Measurements from ENCODE around the gene C12orf57.

The C12orf57 gene

DNA sequence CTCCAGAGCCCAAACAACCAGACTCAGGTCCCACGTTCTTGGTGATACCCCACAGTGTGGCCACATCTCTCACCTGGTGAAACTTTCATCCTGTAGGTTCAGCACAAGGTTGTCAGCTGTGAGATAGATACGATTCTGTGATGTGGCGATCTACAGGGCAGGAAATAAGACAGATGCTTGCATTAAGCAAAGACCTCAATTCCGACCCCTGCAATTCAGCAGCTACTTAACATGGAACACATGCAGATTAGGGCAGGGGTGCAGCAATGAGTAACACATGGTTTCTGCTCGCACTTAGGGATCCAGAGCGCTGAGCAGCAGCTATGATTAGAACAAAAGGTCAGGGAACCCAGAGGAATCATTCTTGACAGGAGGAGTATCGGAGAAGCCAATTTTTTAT is 22.5 kb downstream of the C12orf57 start:
- no peak for DNase-seq (ENCODE audit: low spot score in 2 of 2)
- Mint-ChIP-seq H3K27me3 (no peaks in the 10 kb centered on the region), H3K4me3 (no peak overlapping the region), H3K9me3 (no peaks in the 10 kb centered on the region), H3K36me3 (peaks cover 20% of the 10 kb centered on the region), H3K27ac (no peak overlapping the region), H3K4me1 (peaks cover 43% of the 10 kb centered on the region)
- ATAC-seq (ENCODE audit: low read depth), result no peak

DNA sequence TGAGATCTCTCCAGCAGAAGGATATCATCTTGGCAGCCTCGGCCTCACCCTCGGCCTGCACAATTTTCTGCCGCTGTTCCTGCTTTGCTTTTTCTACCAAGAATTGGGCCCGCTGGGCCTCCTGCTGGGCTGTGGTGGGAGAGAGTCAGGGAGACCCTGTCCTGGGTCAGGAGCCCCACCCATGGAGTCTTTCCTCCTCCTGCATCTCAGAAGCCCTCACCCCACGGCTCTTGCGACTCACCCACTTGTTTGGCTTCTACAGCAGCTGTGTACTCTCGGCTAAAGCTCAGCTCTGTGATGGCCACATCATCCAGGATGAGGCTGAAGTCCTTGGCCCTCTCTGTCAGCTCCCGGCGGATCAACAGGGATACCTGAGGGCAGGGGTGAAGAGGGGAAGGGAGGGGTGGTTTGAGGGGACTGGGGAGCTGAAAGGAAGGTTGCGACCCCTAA is 23.9 kb downstream of the C12orf57 start:
- Mint-ChIP-seq H3K9me3 (no peaks in the 10 kb centered on the region), H3K27ac (no peak overlapping the region), H3K4me1 (peaks cover 37% of the 10 kb centered on the region), H3K36me3 (peaks cover 19% of the 10 kb centered on the region), H3K4me3 (no peak overlapping the region), H3K27me3 (no peaks in the 10 kb centered on the region)
- ATAC-seq (ENCODE audit: low read depth) (no peak), DNase-seq (ENCODE audit: low spot score in 2 of 2) (no peak)

DNA sequence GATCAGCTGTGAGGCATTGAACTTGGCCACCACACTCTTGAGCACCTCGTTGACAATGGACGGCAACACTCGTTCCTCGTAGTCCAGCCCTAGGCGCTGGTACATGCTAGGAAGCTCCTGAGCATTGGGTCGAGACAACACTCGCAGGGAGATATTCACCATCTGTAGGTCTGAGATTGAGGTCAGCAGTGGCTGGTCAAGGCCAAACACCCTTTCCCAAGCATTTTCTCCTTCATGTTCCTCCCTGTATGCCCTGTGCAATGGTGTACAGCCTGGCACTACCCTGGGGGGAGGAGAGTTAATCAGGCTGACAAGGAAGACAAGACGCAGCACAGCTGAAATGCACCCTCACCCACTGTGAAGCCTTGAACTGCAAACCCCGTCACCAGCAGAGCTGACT is 24.6 kb downstream of the C12orf57 start:
- H3K27me3 Mint-ChIP-seq, result no peaks in the 10 kb centered on the region
- ATAC-seq (ENCODE audit: low read depth), result no peak
- no peak for DNase-seq (ENCODE audit: low spot score in 2 of 2)
- H3K36me3 Mint-ChIP-seq, result peaks cover 21% of the 10 kb centered on the region
- H3K27ac Mint-ChIP-seq, result peak overlapping the region; percentile 81
- H3K4me1 Mint-ChIP-seq, result peaks cover 36% of the 10 kb centered on the region
- H3K4me3 Mint-ChIP-seq, result peak overlapping the region; percentile 100
- no peaks in the 10 kb centered on the region for H3K9me3 Mint-ChIP-seq

DNA sequence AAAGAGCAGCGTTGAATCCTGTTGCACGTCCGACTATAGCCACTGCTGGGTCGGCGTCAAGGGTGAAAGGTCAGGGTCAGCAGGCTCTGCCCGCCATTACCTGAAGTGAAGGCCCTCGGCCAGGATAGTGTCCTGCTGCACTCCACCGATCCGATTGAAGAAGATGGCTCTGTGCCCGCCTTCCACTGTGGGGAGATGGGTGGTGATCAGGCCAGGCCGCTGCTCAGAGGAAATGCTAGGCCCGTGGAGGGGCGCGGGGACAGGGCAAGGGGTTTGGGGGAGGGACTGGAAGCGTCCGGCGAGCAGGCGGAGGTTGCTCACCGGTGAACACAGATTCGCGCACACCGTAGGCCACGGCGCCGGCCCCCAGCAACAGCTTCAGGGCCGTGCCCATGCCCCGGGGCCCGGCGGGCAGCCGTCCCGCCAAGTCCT is 26.3 kb downstream of the C12orf57 start:
- peak overlapping the region; percentile 98 for H3K27ac Mint-ChIP-seq
- H3K27me3 Mint-ChIP-seq, result no peaks in the 10 kb centered on the region
- peak overlapping the region; percentile 100 for H3K4me3 Mint-ChIP-seq
- ATAC-seq (ENCODE audit: low read depth) (no peak), DNase-seq (ENCODE audit: low spot score in 2 of 2) (no peak)
- no peaks in the 10 kb centered on the region for H3K9me3 Mint-ChIP-seq
- peaks cover 25% of the 10 kb centered on the region for H3K4me1 Mint-ChIP-seq
- peaks cover 23% of the 10 kb centered on the region for H3K36me3 Mint-ChIP-seq

DNA sequence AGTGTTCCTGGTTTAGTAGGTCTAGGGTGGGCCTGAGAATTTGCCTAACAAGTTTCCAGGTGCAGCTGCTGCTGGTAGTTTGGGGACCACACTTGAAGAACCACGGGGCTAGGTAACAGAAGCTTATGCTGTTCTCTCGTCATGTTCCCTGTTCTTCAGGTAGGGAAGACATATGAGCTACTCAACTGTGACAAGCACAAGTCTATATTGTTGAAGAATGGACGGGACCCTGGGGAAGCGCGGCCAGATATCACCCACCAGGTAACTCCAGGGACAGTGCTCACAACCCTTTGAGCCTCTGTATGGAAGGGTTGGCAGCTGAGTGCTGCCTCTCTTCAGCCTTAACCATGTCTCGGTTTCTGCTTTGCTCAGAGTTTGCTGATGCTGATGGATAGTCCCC is 30.4 kb downstream of the C12orf57 start:
- Mint-ChIP-seq H3K4me1 (peaks cover 18% of the 10 kb centered on the region), H3K36me3 (peaks cover 13% of the 10 kb centered on the region)

DNA sequence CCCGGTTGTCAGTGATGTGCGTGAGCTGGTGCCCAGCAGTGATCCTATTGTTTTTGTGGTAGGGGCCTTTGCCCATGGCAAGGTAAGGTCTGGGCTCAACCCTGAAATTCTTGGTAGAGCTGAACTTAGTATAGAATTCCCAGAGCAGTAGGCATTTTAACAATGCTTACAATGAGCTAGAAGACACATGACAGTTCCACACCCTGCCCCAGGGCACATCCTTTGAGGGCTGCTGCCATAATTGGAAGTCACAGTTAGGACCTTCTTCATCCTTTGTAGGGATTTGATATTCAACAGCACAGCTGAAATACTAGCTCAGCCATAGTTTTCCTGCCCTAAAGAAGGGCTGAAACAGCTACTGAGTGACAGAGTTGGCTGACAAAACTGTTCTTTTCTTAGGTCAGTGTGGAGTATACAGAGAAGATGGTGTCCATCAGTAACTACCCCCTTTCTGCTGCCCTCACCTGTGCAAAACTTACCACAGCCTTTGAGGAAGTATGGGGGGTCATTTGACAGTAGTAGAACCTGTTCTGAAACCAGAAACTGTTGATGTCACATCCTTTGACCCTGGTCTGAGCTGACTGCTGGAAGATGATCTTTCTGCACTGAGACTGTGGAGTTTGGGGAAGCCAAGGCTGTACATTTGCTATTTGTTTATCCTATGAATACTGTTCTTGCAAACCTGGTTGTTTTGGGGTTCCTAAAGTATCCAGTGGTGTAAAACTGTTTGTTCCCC is 31.6 kb downstream of the C12orf57 start:
- H3K4me1 Mint-ChIP-seq, result peaks cover 14% of the 10 kb centered on the region
- H3K4me3 Mint-ChIP-seq, result no peak overlapping the region
- H3K27ac Mint-ChIP-seq, result no peak overlapping the region
- H3K36me3 Mint-ChIP-seq, result peaks cover 12% of the 10 kb centered on the region
- no peaks in the 10 kb centered on the region for H3K9me3 Mint-ChIP-seq
- H3K27me3 Mint-ChIP-seq, result no peaks in the 10 kb centered on the region
- DNase-seq (ENCODE audit: low spot score in 2 of 2) (no peak), ATAC-seq (ENCODE audit: low read depth) (no peak)

More for the DNA sequence above, 30.4 kb downstream of the C12orf57 start:
- DNase-seq (ENCODE audit: low spot score in 2 of 2) (no peak), ATAC-seq (ENCODE audit: low read depth) (no peak)
- Mint-ChIP-seq H3K27ac (no peak overlapping the region), H3K9me3 (no peaks in the 10 kb centered on the region), H3K4me3 (no peak overlapping the region), H3K27me3 (no peaks in the 10 kb centered on the region)

DNA sequence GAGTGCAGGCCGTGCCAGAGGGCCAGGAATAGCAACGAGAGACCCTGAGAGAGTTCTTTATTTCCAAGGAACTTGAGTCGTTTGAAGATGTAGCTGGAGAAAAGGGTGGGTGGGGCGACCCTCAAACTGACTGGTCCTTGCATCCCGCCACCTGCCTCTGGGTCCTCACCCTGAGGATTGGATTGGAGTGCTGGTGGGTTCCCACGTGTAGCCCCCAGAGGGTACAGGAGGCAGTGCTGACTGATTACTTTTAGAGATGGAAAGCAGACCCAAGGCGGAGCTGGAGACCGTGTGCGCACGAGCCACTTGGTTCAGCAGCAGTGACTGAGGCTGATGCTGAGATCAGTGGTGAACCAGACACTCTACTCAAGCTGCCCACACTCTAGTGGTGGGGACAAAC is 33.8 kb downstream of the C12orf57 start:
- H3K27ac Mint-ChIP-seq, result no peak overlapping the region
- H3K36me3 Mint-ChIP-seq, result peaks cover 14% of the 10 kb centered on the region

DNA sequence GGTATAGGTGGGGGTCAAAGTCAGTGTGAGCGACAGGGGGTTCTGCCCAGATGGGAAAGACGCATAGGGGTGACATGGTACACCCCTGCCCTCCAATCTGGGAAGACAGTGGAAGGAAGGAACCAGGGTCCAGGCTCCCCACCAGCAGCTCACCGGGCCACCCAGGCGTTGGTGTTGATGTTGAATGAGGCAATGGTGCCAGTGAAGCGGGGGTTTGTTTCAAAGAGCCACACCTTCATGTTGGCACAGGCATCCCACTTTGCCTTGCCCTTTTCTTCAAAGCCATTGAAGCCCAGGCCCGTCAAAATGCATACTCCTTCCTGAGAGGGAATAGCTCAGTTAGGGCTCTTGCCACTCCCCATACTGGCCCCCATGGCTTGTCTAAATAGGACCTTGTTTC is 34.4 kb downstream of the C12orf57 start:
- no peaks in the 10 kb centered on the region for H3K9me3 Mint-ChIP-seq

More for the DNA sequence above, 33.8 kb downstream of the C12orf57 start:
- H3K9me3 Mint-ChIP-seq, result no peaks in the 10 kb centered on the region
- H3K27me3 Mint-ChIP-seq, result no peaks in the 10 kb centered on the region
- H3K4me1 Mint-ChIP-seq, result peaks cover 4% of the 10 kb centered on the region
- no peak overlapping the region for H3K4me3 Mint-ChIP-seq
- DNase-seq (ENCODE audit: low spot score in 2 of 2) (no peak), ATAC-seq (ENCODE audit: low read depth) (no peak)

DNA sequence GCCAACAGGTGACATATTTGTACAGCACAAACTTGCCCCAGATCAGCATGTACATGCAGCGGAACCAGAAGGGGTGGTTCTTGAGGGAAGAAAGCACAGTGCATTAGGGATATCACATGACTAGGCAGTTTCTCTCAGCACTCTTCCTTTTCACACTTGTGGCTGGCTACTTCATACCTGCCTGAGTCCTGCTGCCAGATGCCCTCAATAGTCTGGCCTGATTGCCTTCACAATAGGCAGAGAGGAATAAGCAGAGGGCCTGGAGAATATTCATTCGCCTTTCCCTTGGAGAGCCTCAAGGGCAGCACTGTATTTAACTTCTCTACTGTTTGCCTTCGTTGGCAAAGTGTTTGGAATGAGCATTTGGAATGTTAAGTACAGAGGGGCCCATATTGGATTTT is 34.8 kb downstream of the C12orf57 start:
- Mint-ChIP-seq H3K9me3 (no peaks in the 10 kb centered on the region), H3K36me3 (peaks cover 15% of the 10 kb centered on the region), H3K27ac (peak overlapping the region; percentile 14), H3K4me3 (no peak overlapping the region), H3K4me1 (no peaks in the 10 kb centered on the region), H3K27me3 (no peaks in the 10 kb centered on the region)
- DNase-seq (ENCODE audit: low spot score in 2 of 2) (no peak), ATAC-seq (ENCODE audit: low read depth) (no peak)

More for the DNA sequence above, 34.4 kb downstream of the C12orf57 start:
- Mint-ChIP-seq H3K4me1 (peaks cover 2% of the 10 kb centered on the region), H3K27ac (no peak overlapping the region), H3K36me3 (peaks cover 14% of the 10 kb centered on the region), H3K27me3 (no peaks in the 10 kb centered on the region), H3K4me3 (no peak overlapping the region)
- ATAC-seq (ENCODE audit: low read depth) (no peak), DNase-seq (ENCODE audit: low spot score in 2 of 2) (no peak)

DNA sequence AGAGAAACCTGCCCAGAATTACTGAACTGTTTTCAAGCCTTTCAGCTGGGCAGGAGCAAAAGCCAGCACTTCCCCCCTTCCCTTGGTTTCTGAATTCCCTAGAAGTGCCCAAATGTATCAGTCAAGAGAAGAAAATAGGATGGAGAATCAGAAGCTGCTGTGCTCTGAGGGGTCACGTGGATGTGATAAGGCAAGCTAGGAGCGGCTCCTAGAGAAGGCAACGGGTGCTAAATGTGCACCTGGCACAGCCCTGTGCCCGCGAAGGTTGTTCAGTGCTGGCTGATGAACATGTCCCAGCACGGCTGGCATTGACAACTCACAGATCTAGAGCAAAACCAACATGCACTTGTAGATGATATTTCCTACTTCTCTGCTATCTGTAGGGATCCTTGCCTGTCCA is 35.2 kb downstream of the C12orf57 start:
- no peak for ATAC-seq (ENCODE audit: low read depth)
- Mint-ChIP-seq H3K4me3 (no peak overlapping the region), H3K27ac (peak overlapping the region; percentile 14)

DNA sequence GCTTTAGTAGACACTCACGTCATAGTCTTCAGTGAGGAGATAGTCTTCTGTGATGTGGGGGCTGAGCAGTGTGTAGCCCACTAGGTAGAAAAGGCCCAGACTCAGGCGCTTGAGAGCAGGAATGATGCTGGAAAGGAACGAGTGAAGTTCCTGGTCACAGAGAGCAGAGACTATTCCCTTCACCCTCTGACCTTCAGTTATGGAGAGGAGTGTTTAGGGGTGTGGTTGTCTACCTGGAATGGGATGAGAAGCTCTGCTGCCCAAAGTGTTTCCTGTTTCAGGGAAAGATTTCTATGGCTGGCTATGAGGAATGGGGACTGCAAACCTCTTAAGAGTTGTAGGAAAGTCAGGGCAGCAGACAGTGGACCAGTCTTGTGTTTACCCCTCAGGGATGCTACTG is 35.6 kb downstream of the C12orf57 start:
- Mint-ChIP-seq H3K36me3 (peaks cover 15% of the 10 kb centered on the region), H3K4me1 (no peaks in the 10 kb centered on the region), H3K27me3 (no peaks in the 10 kb centered on the region), H3K27ac (peak overlapping the region; percentile 17), H3K9me3 (no peaks in the 10 kb centered on the region), H3K4me3 (no peak overlapping the region)
- ATAC-seq (ENCODE audit: low read depth) (no peak), DNase-seq (ENCODE audit: low spot score in 2 of 2) (no peak)

More for the DNA sequence above, 35.2 kb downstream of the C12orf57 start:
- DNase-seq (ENCODE audit: low spot score in 2 of 2), result no peak
- H3K36me3 Mint-ChIP-seq, result peaks cover 15% of the 10 kb centered on the region
- no peaks in the 10 kb centered on the region for H3K27me3 Mint-ChIP-seq
- H3K9me3 Mint-ChIP-seq, result no peaks in the 10 kb centered on the region
- H3K4me1 Mint-ChIP-seq, result no peaks in the 10 kb centered on the region

DNA sequence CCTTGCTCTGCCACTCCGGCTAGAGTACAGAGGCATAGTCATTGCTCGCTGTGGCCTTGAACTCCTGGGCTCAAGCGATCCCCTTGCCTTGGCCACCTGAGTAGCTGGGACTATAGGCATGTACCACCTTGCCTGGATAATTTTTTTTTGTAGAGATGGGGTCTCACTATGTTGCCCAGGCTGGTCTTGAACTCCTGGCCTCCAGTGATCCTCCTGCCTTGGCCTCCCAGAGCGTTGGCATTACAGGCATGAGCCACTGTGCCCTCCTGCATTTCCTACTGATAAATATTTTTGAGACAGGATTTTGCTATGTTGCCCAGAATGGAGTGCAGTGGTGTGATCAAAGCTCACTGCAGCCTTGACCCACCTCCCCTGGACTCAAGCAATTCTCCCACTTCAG is 36.3 kb downstream of the C12orf57 start:
- Mint-ChIP-seq H3K27me3 (no peaks in the 10 kb centered on the region), H3K4me3 (no peak overlapping the region), H3K9me3 (no peaks in the 10 kb centered on the region), H3K36me3 (peaks cover 13% of the 10 kb centered on the region), H3K4me1 (no peaks in the 10 kb centered on the region), H3K27ac (no peak overlapping the region)
- ATAC-seq (ENCODE audit: low read depth) (no peak), DNase-seq (ENCODE audit: low spot score in 2 of 2) (no peak)

DNA sequence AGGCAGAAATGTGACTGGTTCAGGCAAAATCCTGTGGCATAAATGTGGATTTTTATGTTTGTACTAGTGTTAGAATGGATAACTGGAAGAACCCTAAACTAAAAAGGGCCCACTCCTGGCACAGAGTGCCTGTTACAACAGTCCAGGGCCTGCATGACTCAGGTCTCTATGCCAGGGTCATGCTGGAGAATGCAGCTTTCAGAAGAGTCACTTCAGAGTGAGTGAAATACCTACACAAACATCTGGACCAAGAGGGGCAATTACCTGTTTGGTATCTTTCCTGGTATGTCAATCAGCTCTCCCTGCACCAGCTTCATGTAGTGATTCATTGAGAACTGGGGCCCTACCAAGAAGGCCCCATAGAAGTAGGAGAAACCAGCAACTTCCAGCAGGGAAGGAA is 36.9 kb downstream of the C12orf57 start:
- DNase-seq (ENCODE audit: low spot score in 2 of 2), result no peak
- Mint-ChIP-seq H3K4me1 (no peaks in the 10 kb centered on the region), H3K4me3 (no peak overlapping the region), H3K27ac (no peak overlapping the region), H3K27me3 (no peaks in the 10 kb centered on the region), H3K9me3 (no peaks in the 10 kb centered on the region), H3K36me3 (peaks cover 13% of the 10 kb centered on the region)
- ATAC-seq (ENCODE audit: low read depth), result no peak

DNA sequence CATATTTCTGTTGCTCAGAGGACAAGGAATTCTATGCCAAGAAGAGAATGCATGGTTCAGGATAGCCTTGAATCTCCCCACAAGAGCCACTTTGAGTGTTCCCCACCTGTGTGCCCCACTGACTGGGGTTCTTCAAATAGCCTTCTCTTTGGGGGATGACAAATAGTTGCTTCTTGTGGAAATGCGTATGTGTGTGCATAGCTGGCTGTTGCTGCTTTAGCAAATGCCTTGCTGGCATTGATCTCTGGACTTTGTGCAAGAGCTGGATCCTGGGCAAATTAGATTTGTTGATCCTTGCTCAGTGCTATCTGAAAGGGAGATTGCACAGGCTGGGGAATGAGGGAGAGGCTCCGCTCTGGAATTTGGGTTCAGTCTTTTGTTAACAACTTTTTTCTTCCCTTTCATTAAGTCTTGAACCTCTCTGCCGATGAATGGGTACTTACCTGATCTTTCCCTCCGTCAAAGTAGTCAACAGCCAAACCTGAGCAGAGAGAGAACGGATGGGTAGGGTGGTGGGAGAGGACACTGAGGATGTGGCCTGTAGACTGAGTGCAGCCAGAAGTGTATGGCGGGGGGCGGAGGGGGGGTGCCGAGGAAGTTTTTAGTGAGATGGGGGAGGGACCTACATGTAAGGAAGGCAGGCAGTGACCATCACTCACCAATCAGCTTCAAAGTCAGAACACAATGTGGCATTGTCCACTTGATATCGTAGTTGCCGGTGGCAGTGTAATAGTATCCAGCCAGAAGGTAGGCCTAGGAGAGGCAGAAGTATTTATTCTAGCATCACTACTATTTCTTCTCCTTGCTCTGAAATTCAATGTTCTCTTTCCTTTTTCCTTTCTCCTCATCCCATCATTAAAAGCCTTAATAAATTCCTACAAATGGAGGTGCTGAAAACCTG is 37.6 kb downstream of the C12orf57 start:
- Mint-ChIP-seq H3K27ac (peak overlapping the region; percentile 14), H3K27me3 (no peaks in the 10 kb centered on the region), H3K9me3 (no peaks in the 10 kb centered on the region), H3K4me3 (no peak overlapping the region), H3K36me3 (peaks cover 10% of the 10 kb centered on the region), H3K4me1 (no peaks in the 10 kb centered on the region)
- ATAC-seq (ENCODE audit: low read depth) (no peak), DNase-seq (ENCODE audit: low spot score in 2 of 2) (no peak)

All from memory B cell (primary cell).